Testis (tissue), 2 donors: ENCODE results near the gene INTS7.

Experiments used
- POLR2A ChIP-seq: fragments of 450-650 bp; IDR thresholded peaks from one replicate; pipeline ENCODE4 v1.6.1; 2017; ENCODE audit warnings: antibody characterized with exemption, mild to moderate bottlenecking, moderate library complexity
- TF ChIP-seq, protein P1 (sequence below), 3 experiments: fragments of 450-650 bp in 2 of 3; fragments of 200-600 bp in 1 of 3; sonication (generic) in 1 of 3; IDR thresholded peaks; one replicate each; pipeline ENCODE4 v1.5.1; 2016 to 2019; ENCODE audit warnings: antibody characterized with exemption in 3 of 3, mild to moderate bottlenecking in 2 of 3, moderate library complexity in 1 of 3

DNA sequence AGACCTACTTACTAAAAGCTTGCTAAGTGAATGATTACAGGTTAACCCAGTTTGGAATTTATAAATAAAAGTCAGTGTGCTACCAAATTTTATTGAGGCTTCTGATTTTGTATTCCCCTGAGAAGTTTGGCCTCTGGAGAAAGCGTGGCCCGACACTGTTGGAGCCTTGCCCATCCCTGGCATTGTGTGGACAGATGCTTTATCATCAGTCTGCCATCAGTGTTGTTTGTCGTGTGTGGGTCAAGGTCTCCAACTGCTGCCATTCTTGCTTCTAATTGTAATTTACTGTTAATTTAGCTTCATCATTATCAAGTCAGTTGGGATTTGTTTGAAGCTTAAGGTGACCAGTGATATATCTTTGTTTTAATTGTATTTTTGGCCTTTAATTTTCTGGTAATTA is 142.8 kb downstream of the INTS7 start:
- TF ChIP-seq, protein P1, sequence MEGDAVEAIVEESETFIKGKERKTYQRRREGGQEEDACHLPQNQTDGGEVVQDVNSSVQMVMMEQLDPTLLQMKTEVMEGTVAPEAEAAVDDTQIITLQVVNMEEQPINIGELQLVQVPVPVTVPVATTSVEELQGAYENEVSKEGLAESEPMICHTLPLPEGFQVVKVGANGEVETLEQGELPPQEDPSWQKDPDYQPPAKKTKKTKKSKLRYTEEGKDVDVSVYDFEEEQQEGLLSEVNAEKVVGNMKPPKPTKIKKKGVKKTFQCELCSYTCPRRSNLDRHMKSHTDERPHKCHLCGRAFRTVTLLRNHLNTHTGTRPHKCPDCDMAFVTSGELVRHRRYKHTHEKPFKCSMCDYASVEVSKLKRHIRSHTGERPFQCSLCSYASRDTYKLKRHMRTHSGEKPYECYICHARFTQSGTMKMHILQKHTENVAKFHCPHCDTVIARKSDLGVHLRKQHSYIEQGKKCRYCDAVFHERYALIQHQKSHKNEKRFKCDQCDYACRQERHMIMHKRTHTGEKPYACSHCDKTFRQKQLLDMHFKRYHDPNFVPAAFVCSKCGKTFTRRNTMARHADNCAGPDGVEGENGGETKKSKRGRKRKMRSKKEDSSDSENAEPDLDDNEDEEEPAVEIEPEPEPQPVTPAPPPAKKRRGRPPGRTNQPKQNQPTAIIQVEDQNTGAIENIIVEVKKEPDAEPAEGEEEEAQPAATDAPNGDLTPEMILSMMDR (IDR thresholded peaks at IDR 0.05): no peak
- no peak for TF ChIP-seq POLR2A
